ENCODE data around the gene DEPP1. TPM values are rescaled to one million over a fixed set of nuclear protein-coding genes. Genes with fewer than 3 reads are reported as not detected.

Gene DEPP1
- total RNA-seq, 1 donor from 2014 or later = 11.6 TPM

- DNase-seq (ENCODE audit: low spot score) = peak; percentile 77
Observed at GRCh38 chr10:44968091-44968490, 10.5 kb downstream of the DEPP1 start.

- no peak for DNase-seq (ENCODE audit: low spot score)
Observed at GRCh38 chr10:44967616-44968015, 11.0 kb downstream of the DEPP1 start.

- DNase-seq (ENCODE audit: low spot score) = no peak
Observed at GRCh38 chr10:44966816-44967509, 11.6 kb downstream of the DEPP1 start.

GRCh38 chr10:44966129-44966815 lies 12.3 kb downstream of the DEPP1 start:
- DNase-seq (ENCODE audit: low spot score) = no peak

- DNase-seq (ENCODE audit: low spot score) = no peak
Observed at GRCh38 chr10:44965651-44966097, 12.9 kb downstream of the DEPP1 start.

GRCh38 chr10:44965104-44965503 lies 13.5 kb downstream of the DEPP1 start:
- DNase-seq (ENCODE audit: low spot score) = no peak

GRCh38 chr10:44963772-44964633 lies 14.6 kb downstream of the DEPP1 start:
- DNase-seq (ENCODE audit: low spot score) = no peak

- no peak for DNase-seq (ENCODE audit: low spot score)
Observed at GRCh38 chr10:44962870-44963738, 15.5 kb downstream of the DEPP1 start.

GRCh38 chr10:44961931-44962750 lies 16.5 kb downstream of the DEPP1 start:
- no peak for DNase-seq (ENCODE audit: low spot score)

- no peak for DNase-seq (ENCODE audit: low spot score)
Observed at GRCh38 chr10:44961230-44961571, 17.4 kb downstream of the DEPP1 start.

- DNase-seq (ENCODE audit: low spot score) = no peak
Observed at GRCh38 chr10:44960482-44961229, 18.0 kb downstream of the DEPP1 start.

- no peak for DNase-seq (ENCODE audit: low spot score)
Observed at GRCh38 chr10:44960088-44960460, 18.5 kb downstream of the DEPP1 start.

GRCh38 chr10:44959247-44960087 lies 19.1 kb downstream of the DEPP1 start, which contains the start of gene RASSF4:
Gene RASSF4 (plus strand): TSS chr10:44959802. CDS start chr10:44970203, 10,401 bp downstream.
- peak; percentile 92 for DNase-seq (ENCODE audit: low spot score)

GRCh38 chr10:44958898-44959246 lies 19.7 kb downstream of the DEPP1 start:
- no peak for DNase-seq (ENCODE audit: low spot score)

GRCh38 chr10:44958196-44958897 lies 20.3 kb downstream of the DEPP1 start:
- DNase-seq (ENCODE audit: low spot score) = no peak

GRCh38 chr10:44956717-44957706 lies 21.6 kb downstream of the DEPP1 start:
- DNase-seq (ENCODE audit: low spot score) = no peak

GRCh38 chr10:44956226-44956625 lies 22.4 kb downstream of the DEPP1 start:
- no peak for DNase-seq (ENCODE audit: low spot score)

Measured in umbilical cord (tissue), 2 donors.